Vagina (tissue), 2 donors: ENCODE results near the gene DDO. TPM values are rescaled to one million over a fixed set of nuclear protein-coding genes. Genes with fewer than 3 reads are reported as not detected.

Source experiments
- DNase-seq, 2 donors: peaks; one replicate each; pipeline ENCODE4 v3.0.0-alpha.2; 2017; ENCODE audit errors: extremely low spot score in 2 of 2
- H3K27ac ChIP-seq: fragments of 200-600 bp; sonication (generic); one replicate; pipeline ENCODE4 v1.5.1; 2019
- H3K27me3 ChIP-seq: fragments of 200-600 bp; sonication (generic); one replicate; pipeline ENCODE4 v1.5.1; 2019
- H3K36me3 ChIP-seq, 2 donors: fragments of 200-600 bp; sonication (generic); one replicate each; pipeline ENCODE4 v1.5.1; 2017 to 2019
- H3K4me1 ChIP-seq: fragments of 200-600 bp; sonication (generic); one replicate; pipeline ENCODE4 v1.5.1; 2019
- H3K4me3 ChIP-seq, 2 donors: fragments of 200-600 bp; sonication (generic); 1 replicate in 1 of 2; 2 replicates in 1 of 2; pipeline ENCODE4 v1.5.1; 2016 to 2019
- H3K9me3 ChIP-seq: fragments of 200-600 bp; sonication (generic); one replicate; pipeline ENCODE4 v1.5.1; 2019
- POLR2A ChIP-seq, 2 donors: fragments of 450-650 bp; IDR thresholded peaks; one replicate each; pipeline ENCODE4 v1.6.1; 2017; ENCODE audit warnings: antibody characterized with exemption in 2 of 2, mild to moderate bottlenecking in 2 of 2, moderate library complexity in 2 of 2
- POLR2AphosphoS5 ChIP-seq, 2 donors: sonication (generic); formaldehyde crosslinking; IDR thresholded peaks; one replicate each; pipeline ENCODE4 v1.9.0; 2017; ENCODE audit warnings: antibody characterized with exemption in 2 of 2, mild to moderate bottlenecking in 2 of 2, low read depth in 1 of 2; ENCODE audit not compliant: insufficient read depth in 1 of 2
- intact Hi-C: fragments of 100-400 bp; cut with DNase I; formaldehyde crosslinking; loops from one replicate; pipeline ENCODE4 v1.15.1; 2023
- total RNA-seq: library from RNA; depleted of rRNA; stranded (reverse); fragments of >200 nt; gene quantifications from one replicate; pipeline ENCODE4 v1.2.3, GENCODE V29; 2016
- TF ChIP-seq, protein P1 (sequence below), 3 experiments: fragments of 450-650 bp in 2 of 3; fragments of 200-600 bp in 1 of 3; sonication (generic) in 1 of 3; IDR thresholded peaks; one replicate each; pipeline ENCODE4 v1.5.1; 2017 to 2019; ENCODE audit warnings: antibody characterized with exemption in 3 of 3, mild to moderate bottlenecking in 2 of 3, moderate library complexity in 2 of 3

Gene DDO
- total RNA-seq, 1 donor from 2014 or later, result not detected

DNA sequence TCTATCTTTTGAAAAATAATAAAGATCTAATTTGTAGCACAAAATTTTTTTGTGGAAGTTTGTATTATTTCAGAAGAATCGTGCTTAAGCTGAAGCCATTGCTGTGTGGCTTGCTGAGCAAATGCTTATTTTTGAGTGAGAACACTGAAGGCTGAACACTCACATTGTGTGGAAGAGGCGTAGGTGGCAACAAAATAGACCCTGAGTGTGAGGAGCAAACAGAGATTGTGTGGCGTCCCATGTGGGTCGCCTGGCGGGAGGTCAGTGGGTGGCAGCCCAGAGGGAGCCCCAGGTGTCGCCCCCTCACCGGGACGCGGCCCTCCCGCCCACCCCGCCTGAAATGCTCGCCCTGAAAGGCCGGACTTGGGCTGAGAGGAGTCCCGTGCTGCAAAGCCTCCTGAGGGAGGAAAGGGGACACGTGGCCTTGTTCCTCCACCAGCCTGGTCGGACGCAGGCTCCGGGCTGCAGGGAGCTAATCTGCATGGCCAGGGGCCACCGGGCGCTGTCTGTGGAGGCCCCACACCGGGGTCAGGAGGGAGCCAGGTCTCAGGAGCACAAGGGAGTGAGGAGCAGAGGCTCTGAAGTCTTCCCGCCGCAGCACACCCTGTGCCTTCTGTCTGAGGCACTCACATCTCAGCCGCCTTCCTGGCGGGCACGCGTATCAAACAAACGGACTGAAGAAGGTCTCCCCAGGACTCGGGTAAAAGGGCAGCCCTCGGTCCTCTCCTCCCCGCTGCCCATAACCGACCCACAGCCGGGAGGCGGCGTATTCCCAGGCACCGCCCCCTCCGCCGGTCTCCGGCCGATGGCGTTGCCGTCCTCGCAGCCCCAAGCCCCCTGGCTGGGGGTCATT lies 15.9 kb downstream of the DDO start:
- H3K4me1 ChIP-seq, result no peaks in the 10 kb centered on the region
- no peaks in the 10 kb centered on the region for H3K36me3 ChIP-seq
- no peaks in the 10 kb centered on the region for H3K9me3 ChIP-seq
- peak overlapping the region; percentile 18 for H3K27ac ChIP-seq
- no peak for DNase-seq
- TF ChIP-seq POLR2A (IDR thresholded peaks at IDR 0.05), result no peak
- intact Hi-C loops, result loop anchor here (10.0 kb wide), 2 partner anchors 225 to 355 kb away; partner anchors contain the start of gene WASF1
- no peaks in the 10 kb centered on the region for H3K27me3 ChIP-seq
- peak overlapping the region; percentile 35 to 46 for H3K4me3 ChIP-seq

GRCh38 chr6:110398778-110399177 lies 16.6 kb downstream of the DDO start:
- intact Hi-C loops, result loop anchor here (10.0 kb wide), 2 partner anchors 224 to 354 kb away; partner anchors contain the start of gene WASF1
- no peaks in the 10 kb centered on the region for H3K9me3 ChIP-seq
- no peak overlapping the region for H3K27ac ChIP-seq
- no peak for DNase-seq
- no peak for TF ChIP-seq POLR2A (IDR thresholded peaks at IDR 0.05)
- no peak for TF ChIP-seq POLR2AphosphoS5 (IDR thresholded peaks at IDR 0.05; ENCODE audit: insufficient read depth in 1 of 2, low read depth in 1 of 2)
- TF ChIP-seq, protein P1, sequence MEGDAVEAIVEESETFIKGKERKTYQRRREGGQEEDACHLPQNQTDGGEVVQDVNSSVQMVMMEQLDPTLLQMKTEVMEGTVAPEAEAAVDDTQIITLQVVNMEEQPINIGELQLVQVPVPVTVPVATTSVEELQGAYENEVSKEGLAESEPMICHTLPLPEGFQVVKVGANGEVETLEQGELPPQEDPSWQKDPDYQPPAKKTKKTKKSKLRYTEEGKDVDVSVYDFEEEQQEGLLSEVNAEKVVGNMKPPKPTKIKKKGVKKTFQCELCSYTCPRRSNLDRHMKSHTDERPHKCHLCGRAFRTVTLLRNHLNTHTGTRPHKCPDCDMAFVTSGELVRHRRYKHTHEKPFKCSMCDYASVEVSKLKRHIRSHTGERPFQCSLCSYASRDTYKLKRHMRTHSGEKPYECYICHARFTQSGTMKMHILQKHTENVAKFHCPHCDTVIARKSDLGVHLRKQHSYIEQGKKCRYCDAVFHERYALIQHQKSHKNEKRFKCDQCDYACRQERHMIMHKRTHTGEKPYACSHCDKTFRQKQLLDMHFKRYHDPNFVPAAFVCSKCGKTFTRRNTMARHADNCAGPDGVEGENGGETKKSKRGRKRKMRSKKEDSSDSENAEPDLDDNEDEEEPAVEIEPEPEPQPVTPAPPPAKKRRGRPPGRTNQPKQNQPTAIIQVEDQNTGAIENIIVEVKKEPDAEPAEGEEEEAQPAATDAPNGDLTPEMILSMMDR (IDR thresholded peaks at IDR 0.05), result no peak
- H3K4me3 ChIP-seq, result no peak overlapping the region
- no peaks in the 10 kb centered on the region for H3K36me3 ChIP-seq
- no peaks in the 10 kb centered on the region for H3K4me1 ChIP-seq
- H3K27me3 ChIP-seq, result no peaks in the 10 kb centered on the region

DNA sequence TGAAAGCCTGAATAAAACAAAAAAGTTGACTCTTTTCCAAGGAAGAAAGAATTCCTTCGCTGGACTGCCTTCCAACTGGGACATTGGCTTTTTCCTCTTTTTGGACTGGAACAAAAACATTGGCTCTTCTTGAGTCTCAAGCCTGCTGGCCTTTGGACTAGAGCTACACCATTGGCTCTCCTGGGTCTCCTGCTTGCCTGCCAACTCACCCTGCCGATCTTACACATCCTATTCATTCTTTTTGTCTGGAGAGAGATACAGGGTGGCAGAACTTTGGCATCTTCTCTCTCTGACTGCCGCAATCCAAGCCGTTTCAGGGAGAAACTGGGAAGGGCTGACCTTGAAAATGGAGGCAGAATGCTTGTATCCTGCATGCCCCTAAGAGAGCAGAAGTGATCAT lies 20.2 kb downstream of the DDO start:
- TF ChIP-seq POLR2A (IDR thresholded peaks at IDR 0.05) (no peak), POLR2AphosphoS5 (IDR thresholded peaks at IDR 0.05; ENCODE audit: insufficient read depth in 1 of 2, low read depth in 1 of 2) (no peak)
- TF ChIP-seq, protein P1 (IDR thresholded peaks at IDR 0.05), result no peak
- Histone ChIP-seq H3K4me1 (no peaks in the 10 kb centered on the region), H3K27me3 (no peaks in the 10 kb centered on the region), H3K36me3 (no peaks in the 10 kb centered on the region), H3K9me3 (no peaks in the 10 kb centered on the region), H3K27ac (no peak overlapping the region), H3K4me3 (no peak overlapping the region)
- intact Hi-C loops, result loop anchor here (10.0 kb wide), 2 partner anchors 220 to 350 kb away; partner anchors contain the start of gene WASF1
- DNase-seq, result no peak

- TF ChIP-seq, protein P1 (IDR thresholded peaks at IDR 0.05), result no peak
- no peak for TF ChIP-seq POLR2AphosphoS5 (IDR thresholded peaks at IDR 0.05; ENCODE audit: insufficient read depth in 1 of 2, low read depth in 1 of 2)
- no peak for TF ChIP-seq POLR2A (IDR thresholded peaks at IDR 0.05)
- intact Hi-C loops, result loop anchor here (10.0 kb wide), 2 partner anchors 220 to 350 kb away; partner anchors contain the start of gene WASF1
- Histone ChIP-seq H3K27me3 (no peaks in the 10 kb centered on the region), H3K4me3 (no peak overlapping the region), H3K9me3 (no peaks in the 10 kb centered on the region), H3K4me1 (no peaks in the 10 kb centered on the region), H3K36me3 (no peaks in the 10 kb centered on the region), H3K27ac (no peak overlapping the region)
- DNase-seq, result no peak
These were observed 21.0 kb downstream of the DDO start for GRCh38 chr6:110394409-110394808.

GRCh38 chr6:110392727-110393126 lies 22.6 kb downstream of the DDO start:
- H3K4me1 ChIP-seq, result no peaks in the 10 kb centered on the region
- H3K27me3 ChIP-seq, result no peaks in the 10 kb centered on the region
- intact Hi-C loops, result loop anchor here (10.0 kb wide), 2 partner anchors 218 to 348 kb away; partner anchors contain the start of gene WASF1
- no peak overlapping the region for H3K27ac ChIP-seq
- TF ChIP-seq, protein P1 (IDR thresholded peaks at IDR 0.05), result no peak
- TF ChIP-seq POLR2AphosphoS5 (IDR thresholded peaks at IDR 0.05; ENCODE audit: insufficient read depth in 1 of 2, low read depth in 1 of 2) (no peak), POLR2A (IDR thresholded peaks at IDR 0.05) (no peak)
- no peak for DNase-seq
- no peaks in the 10 kb centered on the region for H3K9me3 ChIP-seq
- H3K36me3 ChIP-seq, result no peaks in the 10 kb centered on the region
- no peak overlapping the region for H3K4me3 ChIP-seq
